IPS-18c (cell line): ENCODE measurements around the gene F13A1.
"Not testable (repeated sequence)": the region's sequence is repeated elsewhere in the genome, so short reads cannot be mapped to it uniquely, and the experiment has no call there.

ENCODE experiments used
- H3K4me3 ChIP-seq: 2 replicates; pipeline ENCODE4 v1.7.0; 2013; ENCODE audit warnings: low read depth, mild to moderate bottlenecking, low read length, moderate library complexity; ENCODE audit not compliant: insufficient read depth
- H3K9me3 ChIP-seq: one replicate; pipeline ENCODE4 v1.6.1; 2013; ENCODE audit warnings: mild to moderate bottlenecking, low read length, moderate library complexity; ENCODE audit not compliant: control insufficient read depth, insufficient read depth

The F13A1 gene

GRCh38 chr6:6330407-6330806, 9.9 kb upstream of the F13A1 start:
- no peak overlapping the region for H3K4me3 ChIP-seq
- H3K9me3 ChIP-seq, result no peaks in the 10 kb centered on the region

- no peak overlapping the region for H3K4me3 ChIP-seq
- H3K9me3 ChIP-seq, result no peaks in the 10 kb centered on the region
These were observed 8.0 kb upstream of the F13A1 start for GRCh38 chr6:6328451-6328850.

GRCh38 chr6:6323352-6323751, 2.9 kb upstream of the F13A1 start:
- no peaks in the 10 kb centered on the region for H3K9me3 ChIP-seq
- no peak overlapping the region for H3K4me3 ChIP-seq

GRCh38 chr6:6320901-6321300, 439 bp upstream of the F13A1 start:
- H3K4me3 ChIP-seq, result peak overlapping the region; percentile 57; the same call in 1 of the 2 replicates

GRCh38 chr6:6317825-6318733, 2.4 kb downstream of the F13A1 start:
- Histone ChIP-seq H3K9me3 (no peaks in the 10 kb centered on the region), H3K4me3 (no peak overlapping the region)

More at GRCh38 chr6:6320901-6321300, 439 bp upstream of the F13A1 start:
- no peaks in the 10 kb centered on the region for H3K9me3 ChIP-seq

- H3K4me3 ChIP-seq, result no peak overlapping the region
- H3K9me3 ChIP-seq, result no peaks in the 10 kb centered on the region
These were observed 3.1 kb downstream of the F13A1 start for GRCh38 chr6:6317386-6317785.

- no peaks in the 10 kb centered on the region for H3K9me3 ChIP-seq
- H3K4me3 ChIP-seq, result no peak overlapping the region
These were observed 4.8 kb downstream of the F13A1 start for GRCh38 chr6:6315660-6316059.

- H3K4me3 ChIP-seq, result no peak overlapping the region
- H3K9me3 ChIP-seq, result no peaks in the 10 kb centered on the region
These were observed 5.9 kb downstream of the F13A1 start for GRCh38 chr6:6314596-6314995.

- H3K9me3 ChIP-seq, result no peaks in the 10 kb centered on the region
- H3K4me3 ChIP-seq, result no peak overlapping the region
These were observed 7.5 kb downstream of the F13A1 start for GRCh38 chr6:6312901-6313441.

- Histone ChIP-seq H3K9me3 (no peaks in the 10 kb centered on the region), H3K4me3 (no peak overlapping the region)
These were observed 14.9 kb downstream of the F13A1 start for GRCh38 chr6:6305575-6305974.

- not testable (repeated sequence) for H3K4me3 ChIP-seq, H3K9me3 ChIP-seq
These were observed 20.1 kb downstream of the F13A1 start for GRCh38 chr6:6300383-6300782.

GRCh38 chr6:6293317-6293716, 27.1 kb downstream of the F13A1 start:
- no peak overlapping the region for H3K4me3 ChIP-seq

GRCh38 chr6:6287415-6287814, 33.0 kb downstream of the F13A1 start:
- H3K9me3 ChIP-seq, result no peaks in the 10 kb centered on the region
- H3K4me3 ChIP-seq, result no peak overlapping the region

More at GRCh38 chr6:6293317-6293716, 27.1 kb downstream of the F13A1 start:
- H3K9me3 ChIP-seq, result no peaks in the 10 kb centered on the region

- H3K9me3 ChIP-seq, result no peaks in the 10 kb centered on the region
These were observed 34.8 kb downstream of the F13A1 start for GRCh38 chr6:6285679-6286078.

GRCh38 chr6:6284221-6284966, 36.1 kb downstream of the F13A1 start:
- Histone ChIP-seq H3K9me3 (no peaks in the 10 kb centered on the region), H3K4me3 (no peak overlapping the region)

More at GRCh38 chr6:6285679-6286078, 34.8 kb downstream of the F13A1 start:
- no peak overlapping the region for H3K4me3 ChIP-seq

- H3K9me3 ChIP-seq, result no peaks in the 10 kb centered on the region
- no peak overlapping the region for H3K4me3 ChIP-seq
These were observed 36.7 kb downstream of the F13A1 start for GRCh38 chr6:6283746-6284145.

GRCh38 chr6:6282716-6283115, 37.7 kb downstream of the F13A1 start:
- Histone ChIP-seq H3K4me3 (no peak overlapping the region), H3K9me3 (no peaks in the 10 kb centered on the region)

GRCh38 chr6:6277413-6277812, 43.0 kb downstream of the F13A1 start:
- Histone ChIP-seq H3K4me3 (no peak overlapping the region), H3K9me3 (no peaks in the 10 kb centered on the region)
